ENCODE results near the gene SHE. TPM values are rescaled to one million over a fixed set of nuclear protein-coding genes. Genes with fewer than 3 reads are reported as not detected.

The SHE gene
- total and polyA plus RNA-seq, 2 of the 8 experiments (the other 6 are each of a cell fraction or from before 2014, with no cell fraction given): 0.44 to 0.45 TPM

DNA sequence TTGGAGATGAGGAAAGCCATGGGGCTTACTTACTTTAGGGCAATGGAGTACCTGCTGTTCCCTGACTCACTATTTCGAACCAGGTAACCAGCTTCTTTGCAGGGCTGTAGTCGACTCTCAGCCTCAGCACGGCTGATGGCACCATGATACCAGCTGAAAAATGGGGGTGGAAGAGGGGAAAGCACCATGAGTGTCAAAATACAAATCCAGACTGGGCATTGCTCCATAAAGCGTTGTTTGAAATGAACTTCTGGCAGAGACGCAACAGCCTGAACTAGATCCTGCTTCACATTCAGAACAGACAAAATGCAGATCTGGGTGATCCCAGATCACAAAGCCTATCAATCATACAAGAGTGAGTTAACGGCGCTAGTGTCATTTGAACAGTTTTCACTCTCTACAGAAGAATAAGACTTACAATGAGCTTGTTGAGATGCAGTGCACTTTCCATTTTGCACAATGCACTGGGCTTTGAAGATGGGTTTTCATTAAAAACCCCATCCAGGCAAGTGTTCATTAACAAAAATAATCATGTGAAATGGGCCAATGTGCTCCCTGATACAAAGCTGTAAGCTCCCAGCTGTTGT lies 16.2 kb downstream of the SHE start:
- Histone ChIP-seq H3K9ac (replicated peaks in 1 of 4; ENCODE audit: extremely low read depth in 1 of 4, low read depth in 3 of 4, low read length in 3 of 4) (no peak overlapping the region), H2AK5ac (ENCODE audit: low read depth, low read length) (no peak overlapping the region), H3K4me1 (replicated peaks in 1 of 4; ENCODE audit: control insufficient read depth in 3 of 4, insufficient read depth in 4 of 4, low read length in 3 of 4) (no peaks in the 10 kb centered on the region), H2AFZ (ENCODE audit: low read length) (no peak overlapping the region), H3K18ac (ENCODE audit: extremely low read depth, low read length) (no peak overlapping the region), H3K79me2 (ENCODE audit: control insufficient read depth in 1 of 2, insufficient read depth in 2 of 2, low read length in 2 of 2) (no peaks in the 10 kb centered on the region), H3K56ac (replicated peaks; ENCODE audit: insufficient read length, low read depth, low read length) (no peak overlapping the region), H2BK120ac (replicated peaks; ENCODE audit: low read depth, low read length) (no peak overlapping the region), H3K23me2 (ENCODE audit: low read depth, low read length) (no peaks in the 10 kb centered on the region), H3K4me2 (ENCODE audit: insufficient read depth in 1 of 2, low read depth in 2 of 2, low read length in 2 of 2) (no peak overlapping the region), H3K4ac (replicated peaks; ENCODE audit: insufficient read length, low read depth, low read length) (no peak overlapping the region), H3K27me3 (replicated peaks in 1 of 4; ENCODE audit: control insufficient read depth in 3 of 4, extremely low read depth in 1 of 4, insufficient read depth in 3 of 4, low read length in 3 of 4) (no peaks in the 10 kb centered on the region), H3K23ac (ENCODE audit: insufficient read length) (no peak overlapping the region), H3K4me3 (ENCODE audit: extremely low read depth in 1 of 4, insufficient read depth in 2 of 4, low read depth in 3 of 4, low read length in 4 of 4) (no peak overlapping the region), H4K91ac (replicated peaks; ENCODE audit: insufficient read length, low read length) (no peak overlapping the region), H3K79me1 (ENCODE audit: low read depth, low read length) (no peaks in the 10 kb centered on the region), H3K27ac (ENCODE audit: low read depth, low read length) (no peak overlapping the region), H2BK5ac (ENCODE audit: low read depth, low read length) (no peak overlapping the region), H4K8ac (ENCODE audit: extremely low read depth, insufficient read depth, low read length) (no peak overlapping the region), H3K14ac (ENCODE audit: insufficient read length) (no peak overlapping the region), H2BK20ac (ENCODE audit: low read length) (no peak overlapping the region), H3K36me3 (ENCODE audit: control insufficient read depth in 2 of 4, insufficient read depth in 4 of 4, low read length in 3 of 4) (no peaks in the 10 kb centered on the region), H2BK12ac (ENCODE audit: low read depth, low read length) (no peak overlapping the region), H2BK15ac (ENCODE audit: low read length) (no peak overlapping the region), H4K20me1 (replicated peaks in 1 of 2; ENCODE audit: control insufficient read depth in 1 of 2, insufficient read depth in 2 of 2, low read length in 2 of 2) (no peaks in the 10 kb centered on the region), H3K9me3 (ENCODE audit: insufficient read depth in 2 of 2, low read depth in 1 of 2, low read length in 1 of 2) (no peaks in the 10 kb centered on the region), H4K5ac (ENCODE audit: insufficient read length, low read depth, low read length) (no peak overlapping the region)
- FAIRE-seq (no peak), DNase-seq (ENCODE audit: low read depth in 1 of 2, low spot score in 2 of 2) (no peak)
- TF ChIP-seq GTF2F1 (IDR thresholded peaks at IDR 0.05; ENCODE audit: borderline replicate concordance, low read depth, low read length) (no peak), TEAD4 (IDR thresholded peaks at IDR 0.05; ENCODE audit: low read depth, low read length) (no peak), SIRT6 (IDR thresholded peaks at IDR 0.05; ENCODE audit: low read length) (no peak)
- WGBS, 2 experiments (ENCODE audit: extremely low coverage in 1 of 2, insufficient coverage in 1 of 2, insufficient read length in 1 of 2, insufficient replicate concordance in 2 of 2, low coverage in 1 of 2, low lambda C conversion rate in 2 of 2, missing lambda C conversion rate in 1 of 2): 89% methylated on average over 7 of the region's 7 CpGs; no CpG with 5 or more reads in 1 of the 2 experiments
- ChIA-PET CTCF (ENCODE audit: partially characterized antibody) (interaction anchor here (0.9 to 3.5 kb wide), 4 partner anchors 14 to 161 kb away, joined by 3 to 25 read pairs (median 3); partner anchors contain the start of gene ATP8B2), POLR2A (ENCODE audit: partially characterized antibody) (no interaction called here)

Measured in H1 (cell line).